Measurements from ENCODE around the gene PRKN. TPM values are rescaled to one million over a fixed set of nuclear protein-coding genes. Genes with fewer than 3 reads are reported as not detected.
"Not testable (repeated sequence)": the region's sequence is repeated elsewhere in the genome, so short reads cannot be mapped to it uniquely, and the experiment has no call there.

Gene PRKN
- total RNA-seq, 1 donor from 2014 or later: 5.9 TPM

DNA sequence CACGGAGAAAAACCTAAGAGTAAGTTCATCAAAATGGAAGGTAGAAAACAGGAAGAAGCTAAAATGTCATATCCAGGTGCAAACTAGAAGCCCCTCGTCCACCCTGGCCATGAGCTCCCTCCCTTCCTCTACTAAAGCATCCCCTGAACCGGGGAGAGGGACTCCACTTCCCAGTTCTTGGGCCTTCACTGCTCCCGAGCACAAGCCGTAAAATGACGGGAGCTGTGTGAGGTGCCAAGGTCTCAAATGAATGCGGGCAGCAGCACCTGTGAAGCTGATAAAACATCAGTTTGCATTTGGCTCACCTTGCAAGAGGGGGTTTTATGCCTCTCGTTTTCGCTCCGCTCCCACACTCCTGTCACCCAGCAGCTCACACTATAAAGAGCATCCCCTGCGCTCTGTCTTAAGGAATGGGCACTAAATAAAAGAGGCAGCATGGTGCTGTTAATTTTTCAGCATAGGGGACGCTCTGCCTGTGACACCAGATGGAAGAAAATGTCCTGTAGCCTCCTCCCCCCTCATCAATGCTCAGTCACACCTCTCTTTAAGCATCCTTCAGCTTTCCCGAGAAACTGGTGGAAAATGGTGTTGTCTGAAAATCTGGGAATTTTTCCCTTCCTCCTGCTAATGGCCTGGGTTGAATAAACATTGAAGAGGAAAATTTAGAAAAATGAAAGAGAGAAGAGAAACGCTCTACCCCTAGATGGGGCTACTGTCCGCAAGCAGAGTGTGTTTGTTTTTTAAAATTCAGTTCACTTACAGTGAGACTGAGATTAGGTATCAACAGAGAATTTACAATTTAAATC, 890.7 kb downstream of the PRKN start:
- DNase-seq: no peak

DNA sequence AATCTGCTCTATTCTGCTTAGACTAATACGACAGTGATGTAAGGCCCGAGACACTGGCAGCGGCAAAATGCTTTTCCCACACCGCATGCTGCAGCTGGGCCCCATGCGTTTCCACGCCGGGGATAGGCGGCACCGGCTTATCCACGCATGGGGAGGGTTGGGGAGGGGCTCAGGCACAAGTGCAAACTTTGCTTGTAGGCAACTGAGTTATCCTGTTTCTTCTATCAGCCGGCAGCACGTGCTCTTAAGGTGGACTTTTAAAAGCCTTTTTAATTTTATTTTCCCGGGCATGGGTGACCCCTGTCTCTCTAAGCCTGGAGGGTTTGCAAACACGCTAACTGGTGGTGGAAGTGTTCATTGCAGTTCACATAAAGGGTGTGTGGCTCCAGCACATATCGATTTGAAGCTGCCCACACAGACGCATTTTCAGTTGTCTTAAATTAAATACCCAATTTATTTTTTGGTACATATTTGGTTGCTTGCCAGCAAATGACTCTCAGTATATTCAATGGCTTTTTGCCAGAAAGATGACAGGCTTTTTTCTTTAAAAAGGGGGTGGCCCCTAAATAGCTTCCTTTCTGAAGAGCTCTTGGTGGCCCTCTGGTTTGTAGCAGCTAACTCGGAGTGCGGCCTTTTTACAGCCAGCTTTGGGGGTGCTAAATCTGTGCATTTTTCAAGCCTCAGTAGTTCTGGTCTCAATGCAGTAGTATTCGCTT, 891.9 kb downstream of the PRKN start:
- DNase-seq: no peak

DNA sequence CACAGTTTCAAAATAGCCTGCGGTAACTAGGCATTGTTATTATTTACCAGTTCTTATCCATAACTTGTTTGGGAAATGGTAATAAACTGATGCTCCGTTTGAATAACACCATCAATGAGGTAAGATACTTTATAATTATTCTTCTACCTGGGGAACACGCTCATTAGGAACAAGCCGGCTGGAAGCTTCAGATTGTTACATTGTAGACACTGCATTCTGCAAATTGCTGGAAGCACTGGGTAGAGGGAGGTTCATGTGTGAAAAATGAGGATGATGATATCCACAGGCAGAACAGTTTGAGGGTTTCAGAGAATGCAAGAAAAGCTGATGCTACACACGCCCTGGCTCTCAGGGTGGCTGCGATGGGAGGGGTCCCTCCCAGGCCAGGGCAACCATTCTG, 893.1 kb downstream of the PRKN start:
- no peak for DNase-seq

DNA sequence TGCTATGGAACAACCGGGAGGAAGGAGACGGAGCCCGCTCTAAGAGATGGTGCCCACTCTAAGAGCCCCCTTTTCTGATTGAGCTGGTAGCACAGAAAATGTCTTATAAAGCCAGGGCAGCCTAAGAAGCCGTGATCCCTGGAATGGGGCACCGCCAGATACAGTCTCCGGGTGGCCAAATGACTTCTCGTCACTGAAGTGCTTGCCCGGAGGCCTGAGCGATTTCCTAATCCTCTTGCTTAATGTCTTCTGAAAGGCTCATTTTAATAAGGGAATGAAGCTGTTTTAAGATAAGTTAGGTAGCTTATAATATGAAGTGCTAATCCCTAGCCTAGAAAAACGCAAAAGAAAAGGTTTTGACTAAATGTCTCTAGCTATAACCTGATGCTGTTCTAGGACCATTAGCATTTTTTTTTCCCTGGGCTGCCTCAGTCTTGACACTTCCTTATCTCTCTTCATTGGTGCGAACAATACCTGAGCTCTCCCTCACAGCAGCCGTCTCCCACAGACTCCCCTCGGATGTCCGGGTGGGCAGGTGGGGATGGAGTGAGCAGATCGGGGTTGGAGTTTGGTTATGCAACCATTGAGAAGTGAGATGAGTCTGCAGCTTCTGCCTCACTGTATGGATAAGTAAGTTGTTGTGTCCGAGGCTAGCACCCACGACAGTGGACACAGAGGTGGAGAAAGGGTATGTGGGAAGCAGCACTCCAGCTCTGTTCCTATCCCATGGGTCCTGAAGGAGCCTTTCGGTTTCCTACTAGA, 894.3 kb downstream of the PRKN start:
- DNase-seq: no peak

DNA sequence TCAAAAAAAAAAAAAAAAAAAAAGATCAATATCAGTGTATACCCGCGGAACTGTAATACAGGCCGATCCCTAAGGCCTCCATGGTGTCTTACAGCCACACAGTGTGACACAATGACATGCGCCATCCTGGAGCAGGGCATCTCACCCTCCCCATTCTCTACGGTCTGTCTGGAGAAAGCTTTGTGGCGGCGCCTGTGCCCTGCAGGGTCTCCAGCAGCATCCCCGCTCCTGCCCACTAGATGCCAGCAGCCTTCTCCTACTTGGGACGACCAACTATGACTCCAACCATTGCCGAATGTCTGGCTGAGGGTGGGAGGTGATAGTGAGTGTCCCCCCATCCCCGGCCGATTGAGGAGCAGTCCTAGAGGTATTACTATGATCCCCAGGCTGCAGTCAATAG, 894.9 kb downstream of the PRKN start:
- no peak for DNase-seq

DNA sequence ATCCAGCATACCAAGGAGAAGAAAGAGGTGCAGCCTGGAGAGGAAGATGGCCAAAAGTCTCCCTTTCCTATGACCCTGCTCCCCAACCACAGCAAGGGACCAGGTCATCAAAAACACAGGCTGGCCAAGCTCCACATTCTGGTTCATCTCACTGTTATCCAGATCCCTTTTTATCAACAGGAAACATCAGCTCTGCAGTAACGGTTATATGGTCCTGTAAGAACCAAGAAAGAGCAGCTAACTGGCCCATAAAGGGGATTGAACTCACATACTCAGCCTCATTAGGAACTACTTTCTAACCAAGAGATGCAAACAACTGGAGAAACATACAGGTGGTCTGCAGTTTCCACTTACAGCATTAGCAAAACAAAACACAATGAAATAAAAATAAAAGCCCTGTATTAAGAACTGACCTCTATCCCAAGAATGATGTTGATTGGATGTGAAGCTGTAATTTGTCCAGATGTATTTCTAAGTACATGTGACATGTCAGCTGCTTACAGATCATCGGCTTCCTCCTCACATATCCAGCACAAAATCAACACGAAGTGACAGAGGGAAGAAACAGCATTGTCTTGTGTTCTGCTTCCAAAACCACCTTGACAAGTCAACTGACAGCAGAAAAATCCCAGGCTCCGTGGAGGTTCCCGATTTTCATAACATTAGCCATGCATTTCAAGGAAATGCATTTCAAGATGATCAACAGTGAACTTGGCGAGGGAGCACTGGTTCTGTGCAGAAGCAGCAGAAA, 896.5 kb downstream of the PRKN start:
- DNase-seq: no peak

DNA sequence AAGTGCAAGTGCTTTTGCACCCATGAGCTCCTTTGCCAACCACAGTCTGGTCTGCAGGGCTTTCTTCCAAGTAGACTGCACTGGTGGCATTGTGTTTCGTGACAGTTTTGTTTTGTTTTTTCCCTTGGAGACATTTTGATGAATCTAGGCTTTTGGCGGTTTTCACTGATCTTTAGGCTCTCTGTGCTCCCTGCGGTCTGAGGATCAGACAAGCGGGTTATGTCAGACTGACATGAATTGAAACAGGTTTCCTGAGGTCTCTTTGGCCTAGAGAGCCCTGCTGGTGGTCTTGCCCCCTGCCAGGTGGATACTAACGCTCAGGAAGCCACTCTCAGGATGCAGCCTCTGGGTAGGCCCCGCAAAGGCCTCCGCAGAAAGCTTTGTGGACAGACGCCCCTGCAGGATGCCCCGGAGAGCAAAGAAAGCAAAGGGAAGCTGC, 898.3 kb downstream of the PRKN start:
- no peak for DNase-seq

DNA sequence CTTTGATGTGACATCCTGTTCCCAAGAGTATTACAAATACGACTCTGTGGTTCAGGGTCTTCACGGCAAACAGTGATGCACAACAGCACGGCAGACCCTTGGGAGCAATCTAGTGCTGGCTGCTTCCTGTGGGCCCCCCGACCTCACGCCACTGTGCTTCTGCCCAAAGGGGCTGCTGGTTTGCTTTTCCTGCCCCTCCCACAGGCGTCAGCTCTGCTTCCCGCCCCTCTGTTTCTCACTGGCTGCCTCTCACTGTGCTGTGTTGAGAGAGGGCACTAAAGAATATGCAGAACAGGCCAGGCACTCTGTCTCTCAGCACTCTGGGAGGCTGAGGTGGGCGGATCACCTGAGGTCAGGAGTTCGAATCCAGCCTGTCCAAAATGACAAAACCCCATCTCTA, 899.2 kb downstream of the PRKN start:
- no peak for DNase-seq

DNA sequence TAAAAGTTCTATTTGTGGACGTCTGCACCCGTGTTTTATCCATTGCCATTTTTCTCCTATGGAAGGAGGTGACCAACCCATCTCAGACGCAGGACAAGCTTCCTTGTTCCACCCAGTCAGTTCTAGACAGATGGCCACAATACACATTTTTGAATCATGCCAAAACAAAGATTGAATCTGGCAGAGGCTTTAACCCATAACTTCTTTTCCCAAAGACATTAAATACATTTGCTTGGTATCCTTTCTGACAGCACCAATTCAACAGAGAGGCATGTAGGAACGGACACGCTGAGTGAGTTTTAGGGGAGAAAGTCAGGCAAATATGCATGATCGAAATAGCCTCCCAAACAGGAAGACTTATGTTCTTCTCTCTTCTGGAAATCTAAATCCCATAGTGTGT, 901.1 kb downstream of the PRKN start:
- DNase-seq: no peak

DNA sequence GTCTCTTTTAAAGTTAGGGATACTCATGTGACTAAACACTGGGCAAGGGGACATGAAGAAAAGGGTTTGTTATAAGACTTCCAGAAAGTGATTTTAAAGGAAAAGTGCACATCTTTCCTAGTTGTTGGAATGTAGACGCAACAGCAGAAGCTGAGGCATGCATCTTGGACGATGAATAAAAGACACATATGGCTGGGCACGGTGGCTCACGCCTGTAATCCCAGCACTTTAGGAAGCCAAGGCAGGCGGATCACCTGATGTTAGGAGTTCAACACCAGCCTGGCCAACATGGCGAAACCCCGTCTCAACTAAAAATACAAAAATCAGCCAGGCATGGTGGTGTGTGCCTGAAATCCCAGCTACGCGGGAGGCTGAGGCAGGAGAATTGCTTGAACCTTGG, 905.4 kb downstream of the PRKN start:
- DNase-seq: not testable (repeated sequence)

DNA sequence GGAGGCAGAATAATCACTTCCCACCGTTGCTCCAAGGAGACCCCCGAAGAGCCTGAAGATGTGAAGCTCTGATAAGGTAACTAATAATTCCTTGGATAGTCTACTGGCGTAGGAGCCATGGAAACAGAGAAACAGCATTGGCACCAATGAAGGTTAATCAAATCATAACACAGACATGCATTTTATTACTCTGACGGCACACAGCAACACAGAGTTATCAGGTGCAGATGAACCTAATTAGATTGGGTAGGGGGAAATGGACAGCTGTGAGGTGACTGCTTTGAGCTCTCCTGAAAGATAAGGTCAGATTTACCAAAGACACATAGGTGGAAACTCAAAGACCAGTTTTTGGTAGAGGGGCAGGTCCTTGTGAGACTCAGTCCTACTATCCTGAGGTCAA, 909.7 kb downstream of the PRKN start:
- DNase-seq: no peak

DNA sequence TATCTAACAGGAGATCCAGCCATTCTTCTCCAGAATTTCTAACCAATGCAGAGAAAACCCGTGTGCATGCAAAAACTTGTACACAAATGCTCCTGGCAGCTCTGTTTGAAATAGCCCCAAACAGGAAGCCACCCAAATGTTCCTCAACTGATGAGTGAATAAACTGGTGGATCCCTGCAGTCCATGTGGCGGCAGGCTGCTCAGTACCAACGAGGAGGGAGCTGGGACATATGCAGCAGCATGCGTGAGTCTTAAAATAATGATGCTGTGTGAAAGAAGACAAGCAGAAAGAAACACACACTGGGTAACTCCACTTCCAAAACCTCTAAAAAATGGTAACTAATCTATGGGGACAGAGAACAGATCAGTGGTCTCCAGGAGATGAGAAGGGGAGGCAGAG, 911.6 kb downstream of the PRKN start:
- no peak for DNase-seq

DNA sequence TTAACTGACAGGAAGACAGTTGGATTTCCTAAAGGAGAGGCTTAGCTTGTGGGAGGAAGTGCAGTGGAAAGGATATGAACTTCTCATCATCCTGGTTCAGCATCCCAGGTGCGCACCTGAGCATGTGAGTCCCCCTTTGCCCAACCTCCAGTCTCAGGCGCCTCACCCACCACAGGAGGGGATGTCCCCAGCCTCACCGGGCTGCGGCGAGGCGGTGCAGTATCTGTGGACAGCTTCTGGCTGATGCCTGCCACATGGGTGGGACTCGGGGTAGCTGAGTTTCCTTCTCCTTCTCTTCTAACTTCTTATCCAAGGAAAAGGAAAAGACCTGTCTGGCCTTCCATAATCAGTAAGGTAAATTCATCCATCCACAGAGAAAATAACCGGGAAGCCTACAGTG, 914.4 kb downstream of the PRKN start:
- no peak for DNase-seq

DNA sequence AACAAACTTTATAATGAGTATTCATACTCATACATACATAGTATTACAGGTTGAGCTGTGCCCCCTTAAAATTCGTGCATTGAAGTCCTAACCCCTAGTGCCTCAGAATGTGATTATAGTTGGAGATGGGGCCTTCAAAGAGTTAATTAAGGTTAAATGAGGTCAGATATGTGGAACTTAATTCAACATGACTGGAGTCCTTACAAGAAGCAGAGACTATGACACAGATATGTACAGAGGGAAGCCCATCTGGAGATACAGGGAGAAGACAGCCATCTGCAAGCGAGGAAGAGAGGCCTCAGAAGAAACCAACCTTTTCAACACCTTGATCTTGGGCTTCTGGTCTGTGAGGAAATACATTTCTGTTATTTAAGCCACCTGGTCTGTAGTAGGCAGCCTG, 917.6 kb downstream of the PRKN start:
- DNase-seq: no peak

DNA sequence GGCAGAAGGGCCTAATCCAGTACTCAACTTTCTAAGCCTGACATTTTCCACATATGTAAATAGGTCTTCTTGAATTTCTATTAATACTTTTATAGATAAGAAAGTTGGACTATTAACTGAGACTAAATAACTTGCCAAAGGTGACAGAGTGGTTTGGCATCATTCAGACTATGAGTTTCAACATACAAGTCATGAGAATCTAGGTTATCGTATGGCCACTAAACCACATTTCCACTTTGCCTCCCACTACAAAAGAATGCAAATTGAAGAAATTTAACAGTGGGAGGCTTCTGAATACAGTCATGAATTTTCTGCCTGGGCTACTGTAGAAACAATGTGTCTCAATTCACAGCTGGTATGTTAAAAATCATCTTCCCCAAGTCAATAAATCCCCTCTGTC, 922.7 kb downstream of the PRKN start:
- no peak for DNase-seq

DNA sequence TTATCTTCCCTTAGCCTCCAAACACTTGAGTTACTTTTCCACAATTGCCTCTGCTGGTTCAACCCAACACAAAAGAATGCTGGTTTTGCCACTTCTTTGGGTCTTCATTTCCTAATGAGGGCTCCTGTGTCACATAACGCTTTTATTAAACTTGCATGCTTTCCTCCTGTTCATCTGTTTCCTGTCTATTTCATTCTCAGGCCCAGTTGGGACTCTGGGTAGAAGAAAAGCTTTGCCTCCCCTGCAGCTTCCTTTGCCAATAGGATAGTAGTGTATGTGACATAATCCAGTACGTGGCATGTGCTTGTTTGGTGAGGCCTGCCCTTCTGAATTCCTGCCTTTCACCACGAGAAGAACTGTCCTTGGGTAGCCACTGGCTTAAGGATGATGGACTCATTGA, 924.4 kb downstream of the PRKN start:
- DNase-seq: no peak

DNA sequence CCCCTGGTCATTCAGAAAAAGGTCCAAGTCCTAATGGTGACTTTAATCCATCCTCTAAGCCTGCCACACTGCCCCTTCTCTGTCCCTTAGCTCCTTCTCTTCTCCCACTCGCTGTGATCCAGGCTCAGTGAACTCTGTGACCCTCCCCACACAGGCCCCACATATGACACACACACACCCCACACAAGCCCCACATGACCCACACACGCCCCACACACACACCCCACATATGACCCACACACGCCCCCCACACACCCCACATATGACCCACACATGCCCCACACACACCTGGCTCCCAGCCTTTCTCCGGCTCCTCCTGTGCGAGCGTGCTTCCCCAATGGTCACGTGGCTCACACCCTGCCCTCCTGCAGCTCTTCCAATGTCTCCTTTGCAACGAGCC, 925.3 kb downstream of the PRKN start:
- DNase-seq: no peak

DNA sequence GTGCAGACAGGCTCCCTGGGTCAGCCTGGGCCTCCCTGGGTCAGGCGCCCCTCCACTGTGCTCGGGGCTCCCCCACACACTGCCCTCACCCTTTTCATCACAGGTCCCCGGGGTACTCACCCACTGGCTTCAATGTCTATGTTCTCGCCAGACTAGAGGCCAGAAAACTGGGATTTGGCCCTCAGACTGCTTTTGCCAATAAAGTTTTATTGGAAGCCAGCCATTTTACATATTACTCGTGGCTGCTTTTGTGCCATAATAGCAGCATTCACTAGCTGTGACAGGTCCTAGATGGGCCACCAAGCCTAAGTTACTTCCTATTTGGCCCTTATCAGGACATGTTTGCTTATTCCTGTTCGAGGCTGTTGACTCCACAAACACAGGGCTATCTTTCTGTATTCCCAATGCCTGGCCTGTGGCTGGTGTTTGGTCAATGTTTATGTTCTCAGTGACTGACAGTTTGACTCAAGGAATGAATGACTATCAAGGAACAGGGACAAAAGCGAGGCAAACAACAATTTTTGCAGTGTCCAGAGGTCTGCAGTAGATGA, 928.6 kb downstream of the PRKN start:
- DNase-seq: no peak

DNA sequence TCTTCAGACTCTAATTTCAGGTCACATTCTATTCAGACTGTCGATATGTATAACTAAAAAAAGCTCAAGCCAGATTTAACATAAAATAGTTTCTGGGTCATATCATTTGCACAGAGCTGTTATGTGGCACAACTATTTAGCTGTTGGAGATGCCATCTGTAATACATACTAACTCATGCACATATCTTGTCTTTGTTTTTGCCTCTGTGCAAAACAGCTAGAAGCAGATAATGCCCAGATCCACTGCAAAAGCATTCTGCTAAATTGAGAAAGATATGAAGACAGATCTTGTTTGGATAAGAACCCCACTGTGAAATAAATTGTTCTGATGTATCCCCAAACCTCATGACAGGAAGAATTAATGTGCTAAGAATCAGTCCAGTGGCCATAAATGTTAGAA, 930.9 kb downstream of the PRKN start:
- no peak for DNase-seq

DNA sequence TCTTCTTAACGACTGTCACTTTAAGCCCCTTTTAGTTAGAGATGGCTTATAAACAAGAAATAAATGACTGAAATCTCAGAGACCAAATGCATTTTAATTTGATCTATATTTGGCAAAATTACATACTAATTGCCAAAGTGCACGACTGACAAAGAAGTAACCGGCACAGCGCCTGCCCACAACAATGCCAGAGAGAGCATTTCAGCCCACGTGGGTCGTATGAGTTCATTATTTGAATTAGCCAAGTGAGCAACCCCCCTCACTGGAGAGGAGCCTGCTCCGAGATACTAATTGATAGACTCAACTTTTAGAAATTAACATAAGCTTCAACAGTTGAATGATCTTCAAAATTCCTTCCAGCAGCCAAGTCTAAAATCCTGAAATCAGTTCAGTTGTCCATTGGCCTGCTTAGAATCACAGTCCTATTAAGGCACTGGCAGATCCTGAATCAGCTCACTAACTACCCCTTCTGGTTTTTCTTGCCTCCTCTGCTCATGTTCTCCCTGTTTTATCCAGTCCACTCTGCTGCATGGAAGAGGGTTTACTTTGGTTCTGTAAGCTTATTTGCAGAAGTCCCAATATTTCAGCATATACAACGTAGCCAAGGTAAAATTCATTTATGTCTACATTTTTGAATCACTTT, 934.6 kb downstream of the PRKN start:
- no peak for DNase-seq

DNA sequence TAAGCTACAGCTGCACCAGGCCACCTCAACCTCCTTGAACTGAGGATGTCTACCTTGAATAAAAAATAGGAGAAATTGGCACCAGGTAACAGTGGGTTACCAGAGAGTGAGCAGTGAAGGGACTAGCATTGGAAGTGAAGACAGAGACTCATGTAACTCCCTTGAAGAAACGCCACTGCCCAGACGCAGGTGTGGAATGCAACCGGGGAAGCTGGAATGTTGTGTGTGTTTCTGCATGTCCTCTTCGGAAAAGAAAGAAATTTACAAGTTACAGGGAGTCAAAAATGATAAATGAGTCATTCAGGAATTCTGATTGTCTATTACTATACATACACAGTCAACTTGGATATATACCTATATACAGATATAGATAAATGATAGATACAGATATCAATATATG, 939.0 kb downstream of the PRKN start:
- DNase-seq: no peak

DNA sequence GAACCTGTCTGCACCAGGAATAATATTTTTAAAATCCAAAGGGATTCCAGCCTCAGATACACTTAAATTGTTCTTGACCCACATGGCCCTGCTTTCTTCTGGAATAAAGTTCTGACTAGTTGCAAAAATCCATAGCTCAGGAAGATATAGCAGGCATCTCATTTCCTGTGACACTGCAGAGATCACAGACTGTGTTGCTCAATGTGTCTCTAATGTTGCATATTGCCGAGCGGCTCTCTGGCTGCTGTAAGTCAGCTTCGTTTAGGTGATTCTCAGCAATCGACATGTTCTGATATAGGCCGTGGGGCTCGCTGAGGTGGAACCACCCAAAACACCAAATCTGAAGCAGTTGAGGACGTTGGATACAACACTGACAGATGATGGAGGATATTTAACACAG, 955.4 kb downstream of the PRKN start:
- no peak for DNase-seq

All from occipital lobe (tissue), 2 donors.